Trophoblast cell (in vitro differentiated cells and primary cell): ENCODE data around the gene CA11.

Source experiments
- DNase-seq, 2 donors: peaks; one replicate each; pipeline ENCODE4 v3.0.0-alpha.2; 2016
- H2AFZ ChIP-seq: 2 replicates; pipeline ENCODE4 v1.6.1; 2013; ENCODE audit warnings: low read length, moderate library complexity, mild to moderate bottlenecking; ENCODE audit not compliant: insufficient read depth, poor library complexity
- H2AK5ac ChIP-seq: 2 replicates; pipeline ENCODE4 v1.6.1; 2013; ENCODE audit warnings: mild to moderate bottlenecking, low read length
- H2BK120ac ChIP-seq: 2 replicates; pipeline ENCODE4 v1.6.1; 2013; ENCODE audit warnings: low read length, mild to moderate bottlenecking, moderate library complexity; ENCODE audit not compliant: insufficient read depth, poor library complexity
- H2BK12ac ChIP-seq: 2 replicates; pipeline ENCODE4 v1.6.1; 2013; ENCODE audit warnings: mild to moderate bottlenecking, low read length, moderate library complexity
- H2BK5ac ChIP-seq: 2 replicates; pipeline ENCODE4 v1.6.1; 2013; ENCODE audit warnings: low read length, low read depth, moderate library complexity, mild to moderate bottlenecking; ENCODE audit not compliant: poor library complexity
- H3K14ac ChIP-seq: 2 replicates; pipeline ENCODE4 v1.6.1; 2013; ENCODE audit warnings: mild to moderate bottlenecking, low read length
- H3K18ac ChIP-seq: 2 replicates; pipeline ENCODE4 v1.6.1; 2013; ENCODE audit warnings: mild to moderate bottlenecking, low read length
- H3K23ac ChIP-seq: 2 replicates; pipeline ENCODE4 v1.6.1; 2013; ENCODE audit warnings: low read length
- H3K27ac ChIP-seq: 2 replicates; pipeline ENCODE4 v1.5.1; 2013; ENCODE audit warnings: low read depth, mild to moderate bottlenecking, inconsistent platforms, low read length, moderate library complexity
- H3K27me3 ChIP-seq: 2 replicates; pipeline ENCODE4 v1.6.1; 2013; ENCODE audit warnings: inconsistent platforms, mild to moderate bottlenecking, low read length, moderate library complexity; ENCODE audit not compliant: insufficient read depth
- H3K36me3 ChIP-seq, 2 experiments: 1 replicate in 1 of 2; 2 replicates in 1 of 2; pipeline ENCODE4 v1.6.1; 2013; ENCODE audit warnings: low read length in 2 of 2, mild to moderate bottlenecking in 2 of 2, moderate library complexity in 1 of 2; ENCODE audit not compliant: insufficient read depth in 2 of 2, control insufficient read depth in 1 of 2
- H3K4ac ChIP-seq: 2 replicates; pipeline ENCODE4 v1.6.1; 2013; ENCODE audit warnings: low read depth, mild to moderate bottlenecking, low read length, moderate library complexity
- H3K4me1 ChIP-seq, 2 experiments: 1 replicate in 1 of 2; 2 replicates in 1 of 2; pipeline ENCODE4 v1.6.1; 2013; ENCODE audit warnings: low read length in 2 of 2, mild to moderate bottlenecking in 2 of 2, moderate library complexity in 1 of 2; ENCODE audit not compliant: insufficient read depth in 2 of 2, control insufficient read depth in 1 of 2
- H3K4me2 ChIP-seq: 2 replicates; pipeline ENCODE4 v1.6.1; 2013; ENCODE audit warnings: inconsistent platforms, mild to moderate bottlenecking, low read length, moderate library complexity
- H3K4me3 ChIP-seq: 2 replicates; pipeline ENCODE4 v1.5.1; 2013; ENCODE audit warnings: mild to moderate bottlenecking, low read depth, low read length, inconsistent platforms
- H3K79me1 ChIP-seq: one replicate; pipeline ENCODE4 v1.6.1; 2013; ENCODE audit warnings: low read length
- H3K79me2 ChIP-seq: 2 replicates; pipeline ENCODE4 v1.6.1; 2013; ENCODE audit warnings: low read length, mild to moderate bottlenecking; ENCODE audit not compliant: control insufficient read depth, insufficient read depth, poor library complexity
- H3K9ac ChIP-seq: 2 replicates; pipeline ENCODE4 v1.6.1; 2013; ENCODE audit warnings: mild to moderate bottlenecking, low read length
- H3K9me3 ChIP-seq: 2 replicates; pipeline ENCODE4 v1.6.1; 2013; ENCODE audit warnings: low read depth, mild to moderate bottlenecking, control low read depth, inconsistent platforms, low read length; ENCODE audit not compliant: insufficient read depth
- H4K12ac ChIP-seq: 2 replicates; pipeline ENCODE4 v1.6.1; 2013; ENCODE audit warnings: low read depth, mild to moderate bottlenecking, low read length, moderate library complexity
- H4K8ac ChIP-seq: 2 replicates; pipeline ENCODE4 v1.6.1; 2013; ENCODE audit warnings: low read depth, mild to moderate bottlenecking, low read length, moderate library complexity
- H4K91ac ChIP-seq: one replicate; pipeline ENCODE4 v1.6.1; 2013; ENCODE audit warnings: low read depth, mild to moderate bottlenecking, low read length, moderate library complexity
- WGBS: extraction: QIAGEN DNeasy Blood & Tissue Kit; methylation state at CpG from one replicate; pipeline ENCODE4 v1.1.7; 2013; ENCODE audit warnings: missing lambda C conversion rate; ENCODE audit not compliant: insufficient read length, insufficient coverage; ENCODE audit errors: extremely low coverage; 5-methylcytosine and 5-hydroxymethylcytosine counted together

CA11 gene

DNA sequence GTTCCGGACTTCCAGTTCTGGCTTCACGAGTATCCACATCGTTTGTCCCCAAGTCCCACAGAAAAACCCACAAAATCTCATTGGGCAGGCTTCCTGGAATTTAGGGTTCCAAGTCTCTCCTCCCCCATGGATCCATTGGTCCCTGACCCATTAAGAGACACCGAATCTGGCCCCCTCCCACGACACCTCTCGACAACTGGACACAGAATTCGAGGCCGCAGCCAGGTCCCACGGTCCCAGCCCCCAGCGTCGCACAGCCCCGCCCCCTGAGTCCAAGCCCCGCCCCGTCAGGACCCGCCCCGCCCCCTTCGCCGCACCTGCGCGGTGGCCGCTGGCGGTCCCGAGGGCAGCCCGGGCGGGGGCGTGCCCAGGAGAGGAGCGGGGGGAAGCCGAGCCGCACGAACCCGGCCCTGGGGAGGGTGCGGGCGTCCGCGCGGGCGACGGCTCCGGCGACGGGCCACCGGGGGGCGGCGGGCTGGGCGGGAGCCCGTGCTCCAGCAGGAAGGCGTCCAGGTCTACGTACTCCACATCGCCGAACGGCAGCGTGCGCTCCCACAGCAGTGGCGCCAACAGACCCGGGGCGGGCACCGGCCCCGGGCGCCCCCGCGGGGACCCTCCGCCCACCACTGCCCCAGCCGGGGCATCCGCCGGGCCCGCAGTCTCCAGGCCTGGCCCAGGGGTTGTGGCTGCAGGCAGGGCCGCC lies 10.6 kb downstream of the CA11 start:
- no peak overlapping the region for H2BK120ac ChIP-seq
- WGBS, result no CpG with 5 or more reads among the region's 67 CpGs

DNA sequence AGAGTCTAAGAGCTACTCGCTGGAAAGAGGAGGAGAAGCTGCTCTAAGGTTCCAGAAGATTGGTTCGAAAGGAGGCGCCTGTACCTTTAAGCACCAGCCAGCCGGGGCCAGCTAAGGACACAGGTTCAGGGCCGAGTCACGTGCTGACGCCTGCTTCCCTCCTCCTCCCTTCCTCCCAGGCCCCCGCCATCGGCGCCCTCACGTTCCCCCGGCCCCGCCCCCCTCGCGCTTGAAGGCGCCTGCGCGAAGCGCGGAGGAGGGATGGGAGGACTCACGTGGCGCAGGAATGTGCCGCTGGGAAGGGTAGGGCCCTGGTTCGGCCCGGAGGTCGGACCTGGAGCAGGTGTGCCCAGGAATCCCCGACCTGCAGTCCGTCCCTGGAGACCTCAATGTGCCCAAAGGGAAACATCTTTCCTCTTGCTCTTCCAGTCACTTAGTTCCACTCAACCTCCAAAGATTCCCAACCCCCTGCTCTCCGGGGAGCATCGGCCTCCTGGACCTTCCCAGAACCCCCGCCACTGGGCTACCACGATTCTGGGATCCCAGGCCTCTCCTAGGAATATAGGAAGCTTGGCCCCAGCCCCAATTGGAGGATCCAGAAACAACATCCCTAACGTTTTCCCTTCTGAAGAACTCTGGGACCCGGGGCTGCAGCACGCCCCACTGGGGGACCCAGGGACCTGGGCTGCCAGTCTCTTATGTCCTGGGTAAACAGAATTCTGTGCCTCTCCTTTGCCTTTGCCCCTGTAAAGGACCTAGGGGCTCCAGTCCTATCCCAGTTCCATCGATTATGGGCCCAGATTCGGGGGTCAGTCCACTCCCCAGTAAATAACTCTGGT lies 11.3 kb downstream of the CA11 start:
- WGBS, result no CpG with 5 or more reads among the region's 37 CpGs
- Histone ChIP-seq H2BK12ac (no peak overlapping the region), H3K9ac (no peak overlapping the region), H3K23ac (no peak overlapping the region), H2AK5ac (no peak overlapping the region), H2BK120ac (no peak overlapping the region), H3K27ac (no peak overlapping the region), H4K12ac (no peak overlapping the region), H3K14ac (no peak overlapping the region), H3K27me3 (peaks cover 15% of the 10 kb centered on the region), H3K36me3 (no peaks in the 10 kb centered on the region), H3K18ac (no peak overlapping the region), H2BK5ac (no peak overlapping the region), H3K9me3 (peaks cover 3% of the 10 kb centered on the region), H3K4ac (no peak overlapping the region), H3K4me3 (no peak overlapping the region), H2AFZ (peak overlapping the region; percentile 50), H3K79me1 (peaks cover 4% of the 10 kb centered on the region), H4K8ac (peak overlapping the region; percentile 69), H3K4me2 (peak overlapping the region; percentile 38), H4K91ac (peak overlapping the region; percentile 72), H3K79me2 (no peaks in the 10 kb centered on the region), H3K4me1 (peaks cover 25 to 47% of the 10 kb centered on the region in 2 experiments)
- peak; percentile 96 to 98 for DNase-seq

More for the DNA sequence above, 10.6 kb downstream of the CA11 start:
- peak overlapping the region; percentile 15 for H3K18ac ChIP-seq
- no peak overlapping the region for H3K23ac ChIP-seq
- no peak overlapping the region for H2BK5ac ChIP-seq
- peaks cover 4% of the 10 kb centered on the region for H3K79me1 ChIP-seq
- no peak overlapping the region for H4K91ac ChIP-seq
- no peak overlapping the region for H3K9ac ChIP-seq
- no peak overlapping the region for H3K27ac ChIP-seq
- peak overlapping the region; percentile 53 for H3K4me3 ChIP-seq
- no peak overlapping the region for H2AK5ac ChIP-seq
- no peaks in the 10 kb centered on the region for H3K36me3 ChIP-seq
- H4K12ac ChIP-seq, result no peak overlapping the region
- peaks cover 3% of the 10 kb centered on the region for H3K9me3 ChIP-seq
- H3K14ac ChIP-seq, result no peak overlapping the region
- H3K4ac ChIP-seq, result no peak overlapping the region
- H2BK12ac ChIP-seq, result no peak overlapping the region
- H3K4me2 ChIP-seq, result peak overlapping the region; percentile 67
- peak overlapping the region; percentile 62 for H2AFZ ChIP-seq
- H4K8ac ChIP-seq, result peak overlapping the region; percentile 32
- peaks cover 15% of the 10 kb centered on the region for H3K27me3 ChIP-seq
- DNase-seq, result peak; percentile 43 to 68
- H3K4me1 ChIP-seq, result peaks cover 21 to 40% of the 10 kb centered on the region in 2 experiments
- no peaks in the 10 kb centered on the region for H3K79me2 ChIP-seq

DNA sequence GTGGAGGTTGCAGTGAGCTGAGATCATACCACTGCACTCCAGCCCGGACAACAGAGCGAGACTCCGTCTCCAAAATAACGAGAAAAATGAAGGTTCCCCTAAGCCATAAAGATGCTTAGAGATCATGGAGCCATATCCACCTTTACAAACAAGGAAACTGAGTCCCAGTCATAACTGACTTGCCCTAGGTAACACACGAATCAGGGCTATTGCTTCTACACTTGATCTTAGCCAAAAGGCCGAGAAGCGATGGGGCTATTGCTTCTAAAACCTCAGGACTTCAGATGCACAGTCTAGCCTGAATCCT lies 12.0 kb downstream of the CA11 start:
- H3K9me3 ChIP-seq, result peaks cover 3% of the 10 kb centered on the region
- no peak overlapping the region for H3K23ac ChIP-seq
- no peak overlapping the region for H3K27ac ChIP-seq
- H4K91ac ChIP-seq, result no peak overlapping the region
- H3K4me3 ChIP-seq, result no peak overlapping the region
- no peak overlapping the region for H2AK5ac ChIP-seq
- no peak for DNase-seq
- H2BK120ac ChIP-seq, result no peak overlapping the region
- H3K14ac ChIP-seq, result no peak overlapping the region
- peaks cover 15% of the 10 kb centered on the region for H3K27me3 ChIP-seq
- H3K18ac ChIP-seq, result no peak overlapping the region
- WGBS, result no CpG with 5 or more reads among the region's 7 CpGs
- no peak overlapping the region for H4K12ac ChIP-seq
- H4K8ac ChIP-seq, result no peak overlapping the region
- no peak overlapping the region for H2BK5ac ChIP-seq
- no peak overlapping the region for H2AFZ ChIP-seq
- H3K4me1 ChIP-seq, result peaks cover 25 to 48% of the 10 kb centered on the region in 2 experiments
- H3K4ac ChIP-seq, result no peak overlapping the region
- H3K79me2 ChIP-seq, result no peaks in the 10 kb centered on the region
- H2BK12ac ChIP-seq, result no peak overlapping the region
- H3K36me3 ChIP-seq, result no peaks in the 10 kb centered on the region
- peaks cover 4% of the 10 kb centered on the region for H3K79me1 ChIP-seq
- H3K4me2 ChIP-seq, result no peak overlapping the region
- no peak overlapping the region for H3K9ac ChIP-seq

DNA sequence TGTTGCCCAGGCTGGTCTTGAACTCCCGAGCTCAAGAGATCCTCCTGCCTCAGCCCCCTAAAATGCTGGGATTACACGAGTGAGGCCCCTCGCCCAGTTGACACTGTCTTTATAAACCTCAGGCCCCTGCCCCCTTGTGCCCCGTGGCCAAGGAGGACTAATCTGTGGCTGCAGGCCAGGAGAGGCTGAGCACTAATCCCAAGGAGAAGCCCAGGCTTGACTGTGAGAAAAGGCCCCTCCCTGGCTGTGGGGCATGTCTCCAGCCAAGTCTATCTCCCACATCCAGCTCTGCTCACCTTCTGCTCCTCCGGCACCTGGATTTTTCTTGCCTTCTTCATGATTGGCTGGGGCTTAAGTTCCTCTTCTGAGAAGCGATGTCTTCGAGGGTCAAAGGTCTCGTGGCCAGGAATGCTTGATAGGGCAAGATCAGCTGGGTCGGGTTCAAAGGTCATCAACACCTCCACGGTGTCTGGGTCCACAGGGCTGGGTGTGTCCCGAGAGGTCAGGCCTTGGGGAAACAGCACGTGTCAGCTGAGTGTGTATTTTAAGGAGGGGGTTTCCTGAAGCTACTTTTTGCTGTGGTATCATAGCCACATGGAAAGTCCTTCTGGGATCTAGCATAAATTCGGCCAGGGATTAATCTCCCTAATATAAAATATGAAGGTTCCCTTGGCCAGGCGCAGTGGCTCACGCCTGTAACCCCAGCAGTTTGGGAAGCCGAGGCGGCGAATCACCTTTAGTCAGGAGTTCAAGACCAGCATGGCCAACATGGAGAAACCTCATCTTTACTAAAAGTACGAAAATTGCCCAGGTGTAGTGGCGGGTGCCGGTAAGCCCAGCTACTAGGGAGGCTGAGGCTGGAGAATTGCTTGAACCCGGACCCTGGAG lies 12.6 kb downstream of the CA11 start:
- Histone ChIP-seq H3K27me3 (peaks cover 15% of the 10 kb centered on the region), H3K23ac (no peak overlapping the region), H3K4ac (no peak overlapping the region), H2AK5ac (no peak overlapping the region), H3K36me3 (no peaks in the 10 kb centered on the region), H4K8ac (no peak overlapping the region), H3K14ac (no peak overlapping the region), H2BK5ac (no peak overlapping the region), H2AFZ (no peak overlapping the region), H2BK120ac (no peak overlapping the region), H2BK12ac (no peak overlapping the region), H3K4me2 (no peak overlapping the region), H3K9me3 (peaks cover 3% of the 10 kb centered on the region), H3K27ac (no peak overlapping the region), H4K12ac (no peak overlapping the region), H3K79me2 (no peaks in the 10 kb centered on the region), H4K91ac (no peak overlapping the region), H3K4me3 (no peak overlapping the region), H3K79me1 (peaks cover 4% of the 10 kb centered on the region), H3K4me1 (peaks cover 25 to 46% of the 10 kb centered on the region in 2 experiments), H3K18ac (no peak overlapping the region), H3K9ac (no peak overlapping the region)
- no CpG with 5 or more reads among the region's 22 CpGs for WGBS
- DNase-seq, result no peak
